CD14-positive monocyte (primary cell): ENCODE results near the gene STX11. TPM values are rescaled to one million over a fixed set of nuclear protein-coding genes. Genes with fewer than 3 reads are reported as not detected.

Source experiments
- DNase-seq, 3 donors: peaks; one replicate each; pipeline ENCODE4 v3.0.0-alpha.2; 2011 to 2022
- H2AFZ ChIP-seq: 2 replicates; pipeline ENCODE4 v1.6.0; 2012; ENCODE audit warnings: mild to moderate bottlenecking, low read depth, low read length, inconsistent platforms; ENCODE audit not compliant: insufficient read depth, poor library complexity, severe bottlenecking
- H3K27ac ChIP-seq, 2 donors: 1 replicate in 1 of 2; 2 replicates in 1 of 2; pipeline ENCODE4 v1.5.1; 2012 to 2013; ENCODE audit warnings: low read length in 2 of 2, control low read depth in 1 of 2, inconsistent platforms in 1 of 2, low read depth in 1 of 2, mild to moderate bottlenecking in 1 of 2
- H3K27me3 ChIP-seq, 2 donors: one replicate each; pipeline versions ENCODE4 v1.6.0 to v1.6.1; 2011 to 2013; ENCODE audit warnings: low read length in 2 of 2; ENCODE audit not compliant: control insufficient read depth in 2 of 2, insufficient read depth in 2 of 2
- H3K36me3 ChIP-seq, 2 donors: replicated peaks in 1 of 2; 1 replicate in 1 of 2; 2 replicates in 1 of 2; pipeline versions ENCODE4 v1.5.1 to v1.6.1; 2012 to 2013; ENCODE audit warnings: low read length in 2 of 2, control low read depth in 1 of 2, inconsistent platforms in 1 of 2, mild to moderate bottlenecking in 1 of 2; ENCODE audit not compliant: insufficient read depth in 2 of 2, control insufficient read depth in 1 of 2
- H3K4me1 ChIP-seq, 2 donors: 1 replicate in 1 of 2; 2 replicates in 1 of 2; pipeline versions ENCODE4 v1.5.1 to v1.6.1; 2012 to 2013; ENCODE audit warnings: low read length in 2 of 2, control low read depth in 1 of 2, inconsistent platforms in 1 of 2, mild to moderate bottlenecking in 1 of 2, moderate library complexity in 1 of 2; ENCODE audit not compliant: insufficient read depth in 2 of 2, control insufficient read depth in 1 of 2
- H3K4me2 ChIP-seq: replicated peaks from 2 replicates; pipeline ENCODE3; 2012; ENCODE audit warnings: low read length, moderate library complexity, mild to moderate bottlenecking; ENCODE audit not compliant: poor library complexity, severe bottlenecking; ENCODE audit errors: extremely low read depth
- H3K4me3 ChIP-seq, 3 experiments: fragments of 200-600 bp in 1 of 3; sonication (generic) in 1 of 3; replicated peaks in 1 of 3; 1 replicate in 2 of 3; 2 replicates in 1 of 3; pipeline ENCODE4 v1.5.1; 2011 to 2013; ENCODE audit warnings: low read length in 3 of 3, mild to moderate bottlenecking in 3 of 3, control low read depth in 2 of 3, low read depth in 2 of 3, inconsistent platforms in 1 of 3, moderate library complexity in 1 of 3
- H3K79me2 ChIP-seq: 2 replicates; pipeline ENCODE4 v1.6.0; 2012; ENCODE audit warnings: mild to moderate bottlenecking, control low read depth, inconsistent platforms, low read length, moderate library complexity; ENCODE audit not compliant: insufficient read depth
- H3K9ac ChIP-seq: 2 replicates; pipeline ENCODE4 v1.6.0; 2017; ENCODE audit warnings: low read length, mild to moderate bottlenecking; ENCODE audit not compliant: insufficient read depth, poor library complexity, severe bottlenecking
- H3K9me3 ChIP-seq, 2 donors: replicated peaks in 1 of 2; 1 replicate in 1 of 2; 2 replicates in 1 of 2; pipeline versions ENCODE4 v1.5.1 to v1.6.1; 2012 to 2013; ENCODE audit warnings: low read length in 2 of 2, control low read depth in 1 of 2; ENCODE audit not compliant: control insufficient read depth in 1 of 2, insufficient read depth in 1 of 2
- H4K20me1 ChIP-seq: 2 replicates; pipeline ENCODE4 v1.6.0; 2012; ENCODE audit warnings: mild to moderate bottlenecking, low read length, control low read depth, moderate library complexity; ENCODE audit not compliant: insufficient read depth
- H3K27ac Mint-ChIP-seq, 7 donors: one replicate each; pipeline ENCODE4 v1.8.0; 2020; ENCODE audit warnings: mild to moderate bottlenecking in 7 of 7, mixed read lengths in 7 of 7, moderate library complexity in 6 of 7, inconsistent platforms in 2 of 7
- H3K27me3 Mint-ChIP-seq, 3 donors: one replicate each; pipeline ENCODE4 v1.8.0; 2021 to 2022; ENCODE audit warnings: low read depth in 3 of 3, mild to moderate bottlenecking in 3 of 3, mixed read lengths in 3 of 3, moderate library complexity in 3 of 3, inconsistent platforms in 1 of 3
- H3K36me3 Mint-ChIP-seq, 2 donors: one replicate each; pipeline ENCODE4 v1.8.0; 2020; ENCODE audit warnings: mixed read lengths in 2 of 2, inconsistent platforms in 1 of 2, mild to moderate bottlenecking in 1 of 2
- H3K4me1 Mint-ChIP-seq: one replicate; pipeline ENCODE4 v1.8.0; 2020; ENCODE audit warnings: mild to moderate bottlenecking, mixed read lengths
- H3K4me3 Mint-ChIP-seq, 2 donors: one replicate each; pipeline ENCODE4 v1.8.0; 2020; ENCODE audit warnings: mild to moderate bottlenecking in 2 of 2, mixed read lengths in 2 of 2, moderate library complexity in 1 of 2
- H3K9me3 Mint-ChIP-seq, 7 donors: one replicate each; pipeline ENCODE4 v1.8.0; 2020 to 2022; ENCODE audit warnings: mixed read lengths in 7 of 7, mild to moderate bottlenecking in 6 of 7, moderate library complexity in 6 of 7, inconsistent platforms in 2 of 7
- WGBS: methylation state at CpG from one replicate; pipeline ENCODE4 v1.1.5; 2013; ENCODE audit warnings: missing lambda C conversion rate; ENCODE audit not compliant: insufficient coverage; 5-methylcytosine and 5-hydroxymethylcytosine counted together
- intact Hi-C, 2 donors: fragments of 100-400 bp; cut with micrococcal nuclease; formaldehyde crosslinking; loops; one replicate each; pipeline versions ENCODE4 v1.15.0 to v1.15.1; 2023
- polyA plus RNA-seq, 3 donors: library from polyadenylated mRNA; depleted of rRNA in 1 of 3; unstranded in 2 of 3; stranded (reverse) in 1 of 3; fragments of 300-500 nt in 2 of 3; fragments of >200 nt in 1 of 3; fragmentation: Illumina TruSeq in 2 of 3; gene quantifications; 1 replicate in 2 of 3; 2 replicates in 1 of 3; pipeline ENCODE4 v1.2.3, GENCODE V29; 2012 to 2021
- TF ChIP-seq, protein P1 (sequence below): fragments of 200-600 bp; IDR thresholded peaks from one replicate; pipeline ENCODE4 v1.8.0; 2022; ENCODE audit warnings: antibody characterized with exemption, mild to moderate bottlenecking

The STX11 gene
- polyA plus RNA-seq, 3 donors, result 276 to 372 (median 367) TPM

DNA sequence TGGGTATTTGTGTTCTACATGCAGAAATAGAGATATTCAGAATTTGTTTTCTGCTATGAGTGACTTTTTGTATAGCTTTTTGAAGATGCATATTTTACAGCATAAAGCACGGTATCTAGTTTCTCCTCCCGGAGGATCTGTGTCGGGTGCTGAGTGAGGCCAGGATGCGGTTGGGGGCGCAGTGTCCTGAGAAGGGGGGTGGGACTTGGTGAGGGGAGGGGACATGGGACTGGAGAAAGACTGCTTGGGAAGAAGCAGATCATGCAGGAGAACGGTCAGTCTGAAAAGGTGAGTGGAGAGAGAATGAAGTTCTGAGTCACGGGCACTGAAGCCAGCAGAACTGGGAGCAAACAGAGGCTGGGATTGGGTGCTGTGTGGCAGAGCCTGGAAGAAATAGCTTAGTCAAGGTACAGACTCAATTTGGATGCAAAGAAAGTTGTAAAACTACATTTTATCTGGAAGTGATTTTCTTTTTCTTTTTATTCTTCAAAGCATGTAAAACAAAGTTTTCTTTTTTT, 44.0 kb downstream of the STX11 start:
- no peak overlapping the region for H3K4me2 ChIP-seq
- H4K20me1 ChIP-seq, result peaks cover 32% of the 10 kb centered on the region
- TF ChIP-seq, protein P1, sequence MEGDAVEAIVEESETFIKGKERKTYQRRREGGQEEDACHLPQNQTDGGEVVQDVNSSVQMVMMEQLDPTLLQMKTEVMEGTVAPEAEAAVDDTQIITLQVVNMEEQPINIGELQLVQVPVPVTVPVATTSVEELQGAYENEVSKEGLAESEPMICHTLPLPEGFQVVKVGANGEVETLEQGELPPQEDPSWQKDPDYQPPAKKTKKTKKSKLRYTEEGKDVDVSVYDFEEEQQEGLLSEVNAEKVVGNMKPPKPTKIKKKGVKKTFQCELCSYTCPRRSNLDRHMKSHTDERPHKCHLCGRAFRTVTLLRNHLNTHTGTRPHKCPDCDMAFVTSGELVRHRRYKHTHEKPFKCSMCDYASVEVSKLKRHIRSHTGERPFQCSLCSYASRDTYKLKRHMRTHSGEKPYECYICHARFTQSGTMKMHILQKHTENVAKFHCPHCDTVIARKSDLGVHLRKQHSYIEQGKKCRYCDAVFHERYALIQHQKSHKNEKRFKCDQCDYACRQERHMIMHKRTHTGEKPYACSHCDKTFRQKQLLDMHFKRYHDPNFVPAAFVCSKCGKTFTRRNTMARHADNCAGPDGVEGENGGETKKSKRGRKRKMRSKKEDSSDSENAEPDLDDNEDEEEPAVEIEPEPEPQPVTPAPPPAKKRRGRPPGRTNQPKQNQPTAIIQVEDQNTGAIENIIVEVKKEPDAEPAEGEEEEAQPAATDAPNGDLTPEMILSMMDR, result no peak
- no peak overlapping the region for H2AFZ ChIP-seq
- no peak overlapping the region for H3K4me3 ChIP-seq
- no peak overlapping the region for H3K9ac ChIP-seq
- whole genome bisulfite sequencing, result 93% methylated on average over 7 of the region's 7 CpGs
- Mint-ChIP-seq H3K9me3 (peaks cover 10 to 27% (median 18%) of the 10 kb centered on the region in 7 donors), H3K27ac (peak overlapping the region in 2 of 7 donors; percentile 33 to 63), H3K27me3 (no peaks in the 10 kb centered on the region), H3K4me1 (peaks cover 12% of the 10 kb centered on the region), H3K4me3 (no peak overlapping the region), H3K36me3 (peaks cover 12 to 21% of the 10 kb centered on the region in 2 donors)
- H3K79me2 ChIP-seq, result peaks cover under 1% of the 10 kb centered on the region
- no peaks in the 10 kb centered on the region for H3K27me3 ChIP-seq
- intact Hi-C loops, result no loop called here
- peaks cover 16% of the 10 kb centered on the region in 2 donors for H3K9me3 ChIP-seq
- H3K36me3 ChIP-seq, result peaks cover 2 to 17% of the 10 kb centered on the region in 2 donors
- no peak overlapping the region for H3K27ac ChIP-seq
- DNase-seq, result no peak
- peaks cover 0 to under 1% of the 10 kb centered on the region in 2 donors for H3K4me1 ChIP-seq

DNA sequence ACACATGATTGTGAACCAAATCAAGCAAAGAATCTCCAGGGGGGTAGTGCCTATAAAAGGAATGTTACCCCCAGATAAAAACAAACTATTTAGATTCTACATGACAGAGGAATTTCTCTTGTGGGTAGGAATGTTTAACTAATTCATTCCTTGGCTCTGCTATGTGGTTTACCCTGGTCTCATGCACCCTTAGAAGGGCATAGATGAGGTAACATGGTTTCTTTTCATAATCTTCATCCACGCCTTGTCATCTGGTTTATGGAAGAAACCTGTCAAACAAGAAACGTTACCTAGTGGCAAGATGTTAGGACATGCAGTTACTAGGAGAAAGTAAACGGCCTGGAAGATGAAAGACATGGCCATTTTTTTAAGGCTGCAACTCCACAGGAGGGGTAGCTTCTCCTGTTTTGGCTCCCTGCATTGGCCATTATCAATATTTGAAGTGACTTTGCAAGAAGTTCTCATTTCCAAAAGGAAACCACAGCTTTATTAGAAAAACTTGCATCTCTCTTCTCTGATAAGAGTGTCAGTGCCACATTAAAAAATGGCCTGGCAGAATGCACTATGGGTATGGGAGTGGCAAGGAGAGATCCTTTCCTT, 45.5 kb downstream of the STX11 start:
- Histone ChIP-seq H3K4me1 (no peaks in the 10 kb centered on the region), H3K9ac (no peak overlapping the region), H3K27ac (no peak overlapping the region), H3K4me2 (no peak overlapping the region), H3K4me3 (no peak overlapping the region), H3K36me3 (peaks cover 0 to 4% of the 10 kb centered on the region in 2 donors), H2AFZ (no peak overlapping the region), H4K20me1 (peaks cover 18% of the 10 kb centered on the region), H3K27me3 (no peaks in the 10 kb centered on the region), H3K9me3 (peaks cover 23% of the 10 kb centered on the region in 2 donors), H3K79me2 (no peaks in the 10 kb centered on the region)
- 45% methylated on average over 2 of the region's 3 CpGs for WGBS
- intact Hi-C loops, result no loop called here
- Mint-ChIP-seq H3K4me3 (no peak overlapping the region), H3K27ac (no peak overlapping the region), H3K9me3 (peaks cover 14 to 39% (median 28%) of the 10 kb centered on the region in 7 donors), H3K27me3 (peaks cover 0 to under 1% (median 0%) of the 10 kb centered on the region in 3 donors), H3K36me3 (peaks cover 0 to 7% of the 10 kb centered on the region in 2 donors), H3K4me1 (peaks cover 2% of the 10 kb centered on the region)
- DNase-seq, result no peak
- TF ChIP-seq, protein P1, result no peak
